Ishikawa (cell line): ENCODE results near the gene ITPR2.

Source experiments
- CREB1 ChIP-seq: IDR thresholded peaks from 2 replicates; pipeline ENCODE4 v1.6.1; 2012; ENCODE audit warnings: low read depth
- EP300 ChIP-seq: IDR thresholded peaks from 2 replicates; pipeline ENCODE4 v1.6.1; 2012; ENCODE audit warnings: borderline replicate concordance
- RAD21 ChIP-seq: IDR thresholded peaks from 2 replicates; pipeline ENCODE4 v1.6.1; 2012; ENCODE audit warnings: low read depth
- TEAD4 ChIP-seq: IDR thresholded peaks from 2 replicates; pipeline ENCODE4 v1.6.1; 2012
- YY1 ChIP-seq: IDR thresholded peaks from 2 replicates; pipeline ENCODE4 v1.6.1; 2012; ENCODE audit warnings: low read depth
- TF ChIP-seq, protein P1 (sequence below): IDR thresholded peaks from 2 replicates; pipeline ENCODE4 v1.6.1; 2012

DNA sequence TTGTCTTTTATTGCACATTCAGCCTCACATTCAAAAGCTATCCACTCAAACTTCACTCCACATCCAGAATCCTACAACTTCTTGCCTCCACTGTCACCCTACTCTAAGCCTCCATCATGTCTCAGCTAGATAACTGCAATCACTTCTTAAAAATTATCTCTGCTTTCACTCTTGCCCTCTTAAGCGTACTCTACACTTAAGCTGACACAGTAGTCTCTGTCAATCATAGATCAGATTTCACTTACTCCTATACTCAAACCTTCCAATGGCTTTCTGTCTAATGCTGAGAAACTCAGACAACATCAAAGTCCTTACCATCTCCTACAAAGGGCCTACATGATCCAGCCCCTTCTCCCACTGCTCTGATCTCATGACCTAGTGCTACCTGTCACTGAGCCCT, 304.1 kb downstream of the ITPR2 start:
- TF ChIP-seq YY1 (no peak), EP300 (no peak), TEAD4 (no peak), CREB1 (no peak), RAD21 (no peak)
- TF ChIP-seq, protein P1, sequence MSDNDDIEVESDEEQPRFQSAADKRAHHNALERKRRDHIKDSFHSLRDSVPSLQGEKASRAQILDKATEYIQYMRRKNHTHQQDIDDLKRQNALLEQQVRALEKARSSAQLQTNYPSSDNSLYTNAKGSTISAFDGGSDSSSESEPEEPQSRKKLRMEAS: no peak
